ENCODE measurements around the gene NSMCE1.

NSMCE1 gene

GRCh38 chr16:27182906-27183405, 85.6 kb downstream of the NSMCE1 start:
- no peak overlapping the region for H3K27ac ChIP-seq
- no peak overlapping the region for H3K4me3 ChIP-seq

- H3K27ac ChIP-seq: no peak overlapping the region
- H3K4me3 ChIP-seq: no peak overlapping the region
Observed at GRCh38 chr16:27181019-27181790, 87.4 kb downstream of the NSMCE1 start.

- H3K4me3 ChIP-seq: no peak overlapping the region
- H3K27ac ChIP-seq: peak overlapping the region in 1 of 21 experiments; percentile 47
Observed at GRCh38 chr16:27179500-27180072, 89.0 kb downstream of the NSMCE1 start.

- Histone ChIP-seq H3K4me3 (no peak overlapping the region), H3K27ac (no peak overlapping the region)
Observed at GRCh38 chr16:27177031-27177774, 91.4 kb downstream of the NSMCE1 start.

GRCh38 chr16:27175888-27176287, 92.7 kb downstream of the NSMCE1 start:
- H3K27ac ChIP-seq: no peak overlapping the region
- no peak overlapping the region for H3K4me3 ChIP-seq
